Activated T-cell treated with anti-CD3 and anti-CD28 coated beads, Interleukin-2, amount 50 U/mL, for 72 hours (primary cell): ENCODE data around the gene CDC42BPA. TPM values are rescaled to one million over a fixed set of nuclear protein-coding genes. Genes with fewer than 3 reads are reported as not detected.

Experiments
- ATAC-seq, 2 donors: fragments of 150-1000 bp; cut with Tn5 transposase; replicated peaks in 1 of 2; 2 replicates each; pipeline ENCODE4 v1.10.0; 2021; ENCODE audit warnings: moderate library complexity in 2 of 2, mild to moderate bottlenecking in 1 of 2
- DNase-seq, 2 donors: peaks; one replicate each; pipeline ENCODE4 v3.0.0; 2021 to 2022; ENCODE audit warnings: mixed read lengths in 1 of 2
- H3K27ac Mint-ChIP-seq: one replicate; pipeline ENCODE4 v1.8.0; 2022; ENCODE audit warnings: mild to moderate bottlenecking, moderate library complexity, mixed read lengths
- H3K27me3 Mint-ChIP-seq: one replicate; pipeline ENCODE4 v1.8.0; 2022; ENCODE audit warnings: low read depth, mixed read lengths
- H3K36me3 Mint-ChIP-seq, 2 donors: one replicate each; pipeline ENCODE4 v1.8.0; 2022; ENCODE audit warnings: mixed read lengths in 2 of 2, mild to moderate bottlenecking in 1 of 2; ENCODE audit not compliant: insufficient read depth in 2 of 2
- H3K4me1 Mint-ChIP-seq: one replicate; pipeline ENCODE4 v1.8.0; 2022; ENCODE audit warnings: low read depth, mixed read lengths
- H3K4me3 Mint-ChIP-seq, 2 donors: one replicate each; pipeline ENCODE4 v1.8.0; 2022; ENCODE audit warnings: mild to moderate bottlenecking in 2 of 2, mixed read lengths in 2 of 2, moderate library complexity in 2 of 2
- H3K9me3 Mint-ChIP-seq, 2 donors: one replicate each; pipeline ENCODE4 v1.8.0; 2022; ENCODE audit warnings: mixed read lengths in 2 of 2
- total RNA-seq, 2 donors: library from RNA; stranded (reverse); gene quantifications; one replicate each; pipeline ENCODE4 v1.2.3, GENCODE V29; 2022

Gene CDC42BPA
- total RNA-seq, 2 donors from 2014 or later: 6.2 to 11.6 TPM

GRCh38 chr1:227049253-227049652 is 269.0 kb downstream of the CDC42BPA start:
- ATAC-seq: no peak
- H3K9me3 Mint-ChIP-seq: no peaks in the 10 kb centered on the region
- no peaks in the 10 kb centered on the region for H3K36me3 Mint-ChIP-seq
- no peak overlapping the region for H3K27ac Mint-ChIP-seq
- H3K4me3 Mint-ChIP-seq: no peak overlapping the region
- no peaks in the 10 kb centered on the region for H3K4me1 Mint-ChIP-seq
- H3K27me3 Mint-ChIP-seq: peaks cover 22% of the 10 kb centered on the region
- no peak for DNase-seq

GRCh38 chr1:227043755-227044154 is 274.5 kb downstream of the CDC42BPA start:
- no peaks in the 10 kb centered on the region for H3K36me3 Mint-ChIP-seq
- H3K27ac Mint-ChIP-seq: no peak overlapping the region
- peaks cover 16% of the 10 kb centered on the region for H3K27me3 Mint-ChIP-seq
- ATAC-seq: peak in 1 of 2 donors; percentile 42
- H3K9me3 Mint-ChIP-seq: no peaks in the 10 kb centered on the region
- H3K4me1 Mint-ChIP-seq: no peaks in the 10 kb centered on the region
- DNase-seq: no peak
- H3K4me3 Mint-ChIP-seq: no peak overlapping the region

GRCh38 chr1:227042292-227042691 is 276.0 kb downstream of the CDC42BPA start:
- no peaks in the 10 kb centered on the region for H3K9me3 Mint-ChIP-seq
- H3K27ac Mint-ChIP-seq: no peak overlapping the region
- no peaks in the 10 kb centered on the region for H3K36me3 Mint-ChIP-seq
- peaks cover 16% of the 10 kb centered on the region for H3K27me3 Mint-ChIP-seq
- no peaks in the 10 kb centered on the region for H3K4me1 Mint-ChIP-seq
- no peak overlapping the region for H3K4me3 Mint-ChIP-seq
- DNase-seq (no peak), ATAC-seq (no peak)

GRCh38 chr1:227038401-227038800 is 279.9 kb downstream of the CDC42BPA start:
- no peaks in the 10 kb centered on the region for H3K4me1 Mint-ChIP-seq
- no peaks in the 10 kb centered on the region for H3K9me3 Mint-ChIP-seq
- no peak overlapping the region for H3K4me3 Mint-ChIP-seq
- ATAC-seq (no peak), DNase-seq (no peak)
- no peaks in the 10 kb centered on the region for H3K27me3 Mint-ChIP-seq
- H3K27ac Mint-ChIP-seq: no peak overlapping the region
- H3K36me3 Mint-ChIP-seq: no peaks in the 10 kb centered on the region

GRCh38 chr1:227037121-227037520 is 281.2 kb downstream of the CDC42BPA start:
- no peaks in the 10 kb centered on the region for H3K36me3 Mint-ChIP-seq
- no peak overlapping the region for H3K27ac Mint-ChIP-seq
- no peak for ATAC-seq
- H3K4me3 Mint-ChIP-seq: no peak overlapping the region
- no peaks in the 10 kb centered on the region for H3K4me1 Mint-ChIP-seq
- no peak for DNase-seq
- H3K9me3 Mint-ChIP-seq: no peaks in the 10 kb centered on the region
- no peaks in the 10 kb centered on the region for H3K27me3 Mint-ChIP-seq

- Mint-ChIP-seq H3K27me3 (no peaks in the 10 kb centered on the region), H3K4me3 (no peak overlapping the region), H3K27ac (no peak overlapping the region), H3K9me3 (no peaks in the 10 kb centered on the region), H3K36me3 (no peaks in the 10 kb centered on the region), H3K4me1 (no peaks in the 10 kb centered on the region)
- DNase-seq (no peak), ATAC-seq (no peak)
Observed at GRCh38 chr1:227035316-227035715, 283.0 kb downstream of the CDC42BPA start.

GRCh38 chr1:227033880-227034279 is 284.4 kb downstream of the CDC42BPA start:
- Mint-ChIP-seq H3K36me3 (no peaks in the 10 kb centered on the region), H3K4me1 (no peaks in the 10 kb centered on the region), H3K4me3 (no peak overlapping the region), H3K9me3 (no peaks in the 10 kb centered on the region), H3K27ac (no peak overlapping the region), H3K27me3 (no peaks in the 10 kb centered on the region)
- DNase-seq (no peak), ATAC-seq (no peak)

- H3K27ac Mint-ChIP-seq: no peak overlapping the region
- ATAC-seq: no peak
- H3K4me3 Mint-ChIP-seq: no peak overlapping the region
- no peaks in the 10 kb centered on the region for H3K9me3 Mint-ChIP-seq
- no peaks in the 10 kb centered on the region for H3K27me3 Mint-ChIP-seq
- no peaks in the 10 kb centered on the region for H3K4me1 Mint-ChIP-seq
- no peak for DNase-seq
- no peaks in the 10 kb centered on the region for H3K36me3 Mint-ChIP-seq
Observed at GRCh38 chr1:227032396-227032795, 285.9 kb downstream of the CDC42BPA start.

GRCh38 chr1:227016990-227017389 is 301.3 kb downstream of the CDC42BPA start:
- no peak overlapping the region for H3K27ac Mint-ChIP-seq
- H3K36me3 Mint-ChIP-seq: no peaks in the 10 kb centered on the region
- H3K4me3 Mint-ChIP-seq: no peak overlapping the region
- no peaks in the 10 kb centered on the region for H3K4me1 Mint-ChIP-seq
- DNase-seq (no peak), ATAC-seq (no peak)
- peaks cover 0 to 4% of the 10 kb centered on the region in 2 donors for H3K9me3 Mint-ChIP-seq
- H3K27me3 Mint-ChIP-seq: no peaks in the 10 kb centered on the region

GRCh38 chr1:227010645-227011044 is 307.6 kb downstream of the CDC42BPA start:
- ATAC-seq: no peak
- Mint-ChIP-seq H3K4me3 (no peak overlapping the region), H3K36me3 (no peaks in the 10 kb centered on the region)

GRCh38 chr1:227009937-227010336 is 308.4 kb downstream of the CDC42BPA start:
- no peak for ATAC-seq
- H3K4me1 Mint-ChIP-seq: peaks cover 6% of the 10 kb centered on the region
- H3K9me3 Mint-ChIP-seq: no peaks in the 10 kb centered on the region
- no peak for DNase-seq
- peaks cover 9% of the 10 kb centered on the region for H3K27me3 Mint-ChIP-seq
- H3K4me3 Mint-ChIP-seq: no peak overlapping the region
- H3K27ac Mint-ChIP-seq: no peak overlapping the region
- no peaks in the 10 kb centered on the region for H3K36me3 Mint-ChIP-seq

More at GRCh38 chr1:227010645-227011044, 307.6 kb downstream of the CDC42BPA start:
- peaks cover 9% of the 10 kb centered on the region for H3K27me3 Mint-ChIP-seq
- H3K4me1 Mint-ChIP-seq: peaks cover 6% of the 10 kb centered on the region
- H3K27ac Mint-ChIP-seq: no peak overlapping the region
- no peak for DNase-seq
- H3K9me3 Mint-ChIP-seq: no peaks in the 10 kb centered on the region

- no peak overlapping the region for H3K27ac Mint-ChIP-seq
- no peak overlapping the region for H3K4me3 Mint-ChIP-seq
- peak; percentile 50 to 60 for ATAC-seq
- no peak for DNase-seq
- H3K36me3 Mint-ChIP-seq: no peaks in the 10 kb centered on the region
- H3K27me3 Mint-ChIP-seq: peaks cover 9% of the 10 kb centered on the region
- H3K9me3 Mint-ChIP-seq: no peaks in the 10 kb centered on the region
- H3K4me1 Mint-ChIP-seq: peaks cover 6% of the 10 kb centered on the region
Observed at GRCh38 chr1:227006226-227006796, 312.0 kb downstream of the CDC42BPA start.

- no peaks in the 10 kb centered on the region for H3K9me3 Mint-ChIP-seq
- ATAC-seq (no peak), DNase-seq (no peak)
- no peaks in the 10 kb centered on the region for H3K27me3 Mint-ChIP-seq
- H3K36me3 Mint-ChIP-seq: no peaks in the 10 kb centered on the region
- H3K4me1 Mint-ChIP-seq: peaks cover 6% of the 10 kb centered on the region
- no peak overlapping the region for H3K4me3 Mint-ChIP-seq
- H3K27ac Mint-ChIP-seq: no peak overlapping the region
Observed at GRCh38 chr1:227004796-227005195, 313.5 kb downstream of the CDC42BPA start.

GRCh38 chr1:227003165-227003564 is 315.1 kb downstream of the CDC42BPA start:
- peaks cover 0 to 3% of the 10 kb centered on the region in 2 donors for H3K36me3 Mint-ChIP-seq
- no peak for DNase-seq
- H3K4me1 Mint-ChIP-seq: peaks cover 6% of the 10 kb centered on the region
- ATAC-seq: no peak
- no peaks in the 10 kb centered on the region for H3K27me3 Mint-ChIP-seq
- no peak overlapping the region for H3K27ac Mint-ChIP-seq
- no peak overlapping the region for H3K4me3 Mint-ChIP-seq
- no peaks in the 10 kb centered on the region for H3K9me3 Mint-ChIP-seq
